ENCODE results near the gene NEXN. TPM values are rescaled to one million over a fixed set of nuclear protein-coding genes. Genes with fewer than 3 reads are reported as not detected.

Gene NEXN
- total RNA-seq, 2 donors from 2014 or later = 1.0 to 10.9 TPM

- no peaks in the 10 kb centered on the region for H3K4me1 ChIP-seq
- no peaks in the 10 kb centered on the region for H3K27me3 ChIP-seq
- DNase-seq = no peak
- H3K9me3 ChIP-seq = no peaks in the 10 kb centered on the region
- no peak overlapping the region for H3K9ac ChIP-seq (ENCODE audit: low read depth in 2 of 2, low read length in 2 of 2)
- intact Hi-C loops (cut with DNase I) = loop anchor here (10.0 kb wide), 1 partner anchor 234 kb away; no protein-coding TSS in a partner anchor
- no peak overlapping the region for H3K4me3 ChIP-seq
- no peak for TF ChIP-seq CTCF (IDR thresholded peaks at IDR 0.05)
- no peak overlapping the region for H3K27ac ChIP-seq
- H3K36me3 ChIP-seq = peaks cover 40% of the 10 kb centered on the region
Observed at GRCh38 chr1:77958391-77958790, 70.0 kb downstream of the NEXN start.

GRCh38 chr1:77958850-77959249, 70.4 kb downstream of the NEXN start:
- Histone ChIP-seq H3K27ac (no peak overlapping the region), H3K9me3 (no peaks in the 10 kb centered on the region), H3K36me3 (peaks cover 40% of the 10 kb centered on the region), H3K27me3 (no peaks in the 10 kb centered on the region), H3K4me3 (no peak overlapping the region), H3K4me1 (no peaks in the 10 kb centered on the region), H3K9ac (ENCODE audit: low read depth in 2 of 2, low read length in 2 of 2) (no peak overlapping the region)
- intact Hi-C loops (cut with DNase I) = loop anchor here (10.0 kb wide), 1 partner anchor 234 kb away; no protein-coding TSS in a partner anchor
- TF ChIP-seq CTCF (IDR thresholded peaks at IDR 0.05) = no peak
- DNase-seq = no peak

- TF ChIP-seq CTCF (IDR thresholded peaks at IDR 0.05) = no peak
- Histone ChIP-seq H3K9me3 (no peaks in the 10 kb centered on the region), H3K4me3 (no peak overlapping the region), H3K4me1 (no peaks in the 10 kb centered on the region), H3K27me3 (no peaks in the 10 kb centered on the region), H3K27ac (no peak overlapping the region), H3K36me3 (peaks cover 22% of the 10 kb centered on the region), H3K9ac (ENCODE audit: low read depth in 2 of 2, low read length in 2 of 2) (no peak overlapping the region)
- intact Hi-C loops (cut with DNase I) = loop anchor here (10.0 kb wide), 1 partner anchor 137 kb away; no protein-coding TSS in a partner anchor
- DNase-seq = no peak
Observed at GRCh38 chr1:77961392-77961791, 73.0 kb downstream of the NEXN start.

- Histone ChIP-seq H3K4me3 (no peak overlapping the region), H3K27ac (no peak overlapping the region), H3K36me3 (peaks cover 7% of the 10 kb centered on the region), H3K27me3 (no peaks in the 10 kb centered on the region), H3K9me3 (no peaks in the 10 kb centered on the region), H3K4me1 (no peaks in the 10 kb centered on the region), H3K9ac (ENCODE audit: low read depth in 2 of 2, low read length in 2 of 2) (no peak overlapping the region)
- intact Hi-C loops (cut with DNase I) = loop anchor here (10.0 kb wide), 1 partner anchor 141 kb away; no protein-coding TSS in a partner anchor
- no peak for TF ChIP-seq CTCF (IDR thresholded peaks at IDR 0.05)
- no peak for DNase-seq
Observed at GRCh38 chr1:77966291-77966690, 77.9 kb downstream of the NEXN start.

GRCh38 chr1:77970192-77970591, 81.8 kb downstream of the NEXN start:
- Histone ChIP-seq H3K27me3 (no peaks in the 10 kb centered on the region), H3K9ac (ENCODE audit: low read depth in 2 of 2, low read length in 2 of 2) (no peak overlapping the region), H3K36me3 (peaks cover 3% of the 10 kb centered on the region), H3K4me1 (peaks cover 3% of the 10 kb centered on the region), H3K27ac (no peak overlapping the region), H3K9me3 (no peaks in the 10 kb centered on the region), H3K4me3 (no peak overlapping the region)
- no peak for TF ChIP-seq CTCF (IDR thresholded peaks at IDR 0.05)
- intact Hi-C loops (cut with DNase I) = loop anchor here (10.0 kb wide), 1 partner anchor 145 kb away; no protein-coding TSS in a partner anchor
- DNase-seq = no peak

All from colonic mucosa (tissue), 4 donors.